Stimulated activated CD4-positive, alpha-beta T cell treated with anti-CD3 and anti-CD28 coated beads, TNF-alpha, amount 100 ng/mL, for 1 hour (primary cell): ENCODE measurements around the gene AXIN2.

ENCODE experiments used
- DNase-seq, 3 donors: peaks; one replicate each; pipeline ENCODE4 v3.0.0-alpha.2; 2020; ENCODE audit warnings: low read depth in 3 of 3, low spot score in 1 of 3

The AXIN2 gene

DNA sequence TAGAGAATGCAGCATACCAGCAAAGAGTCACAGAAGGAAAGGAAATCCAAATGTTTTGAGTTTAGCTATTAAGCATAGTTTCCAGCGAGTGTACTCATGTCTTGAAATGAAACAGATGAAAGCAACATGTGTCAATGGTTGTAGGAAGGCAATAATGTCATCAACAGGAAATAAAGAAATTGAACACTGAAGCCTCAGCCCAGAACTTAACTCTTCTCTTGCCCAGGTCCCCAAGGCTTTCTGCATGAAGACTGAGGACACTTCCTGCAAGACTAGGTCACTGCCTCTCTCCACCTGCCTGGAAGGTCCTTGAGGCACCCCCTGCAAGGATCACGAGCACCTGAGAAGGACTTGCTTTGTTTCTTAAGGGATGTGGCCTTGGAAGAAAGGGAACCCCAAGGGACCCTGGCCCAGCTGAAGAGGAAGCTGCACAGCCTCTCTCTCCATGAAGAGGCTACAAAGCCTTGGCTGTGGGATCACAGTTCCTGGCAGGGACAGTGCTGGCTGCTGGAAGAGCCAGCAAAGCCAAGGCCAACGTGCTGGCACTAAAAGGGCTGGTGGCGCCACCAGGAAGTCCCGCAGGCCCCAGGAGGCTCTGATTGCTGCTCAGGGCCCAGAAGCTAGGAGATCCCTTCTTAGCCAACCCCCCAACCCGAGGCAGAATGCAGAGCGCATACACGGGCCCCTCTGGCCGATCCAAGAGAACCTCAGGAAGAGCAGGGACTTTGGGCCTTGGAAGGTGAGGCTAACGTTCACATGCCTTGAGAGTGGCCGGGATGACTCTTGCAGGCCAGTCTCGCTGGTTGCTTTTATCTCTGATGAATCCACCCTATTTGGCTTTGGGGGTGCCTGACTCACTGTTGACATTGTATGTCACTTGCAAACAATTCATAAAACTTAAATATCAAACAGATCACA, 23.4 kb upstream of the AXIN2 start:
- no peak for DNase-seq

DNA sequence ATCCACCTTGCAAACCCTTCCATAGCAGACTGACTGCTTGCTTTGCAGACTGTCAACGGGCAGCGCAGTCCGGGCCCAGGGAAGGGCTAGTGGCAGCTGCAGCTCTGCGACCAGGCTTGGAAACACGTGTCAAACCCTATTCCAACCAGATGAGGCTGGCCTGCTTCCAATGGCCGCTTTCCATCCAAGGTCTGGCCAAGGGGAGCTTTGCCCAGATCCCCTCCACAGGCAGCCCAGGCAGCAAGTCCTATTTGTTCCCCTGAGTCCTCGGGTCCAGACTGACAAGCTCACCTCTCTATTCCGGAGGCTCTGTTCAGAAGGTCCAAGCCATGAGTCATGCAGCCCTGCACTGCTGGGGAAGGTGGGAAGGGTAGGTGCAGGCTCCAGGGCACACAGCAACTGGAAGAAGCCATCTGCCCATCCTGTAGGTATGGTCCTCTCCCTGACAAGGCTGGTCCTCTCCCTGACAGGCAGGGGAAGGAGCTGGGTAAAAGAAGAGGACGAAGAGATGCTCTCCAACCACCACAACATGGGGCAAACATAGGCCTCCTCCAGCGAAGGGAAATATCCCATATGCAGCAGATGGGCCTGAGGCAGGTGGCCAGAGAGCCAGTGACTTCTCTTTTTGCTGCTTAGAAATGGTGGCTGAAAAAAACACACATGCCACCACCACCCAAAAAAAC, 22.6 kb upstream of the AXIN2 start:
- no peak for DNase-seq

GRCh38 chr17:65576939-65577338, 15.5 kb upstream of the AXIN2 start:
- no peak for DNase-seq

DNA sequence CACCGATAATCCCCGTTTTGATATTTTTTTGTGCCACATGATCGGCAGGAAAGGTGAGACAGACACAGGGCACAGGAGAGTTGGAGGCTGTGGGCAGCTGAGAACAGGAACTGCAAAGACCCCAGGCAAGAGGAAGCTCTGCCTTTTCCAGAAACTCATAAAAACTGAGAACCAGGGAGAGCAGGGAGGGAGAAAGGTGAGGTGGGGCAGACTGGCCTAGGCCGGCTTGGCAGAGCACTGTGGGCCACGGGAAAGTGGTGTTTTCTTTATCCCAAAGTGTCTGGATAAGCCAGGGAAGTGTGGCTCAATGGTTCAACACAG, 11.8 kb upstream of the AXIN2 start:
- DNase-seq, result no peak

DNA sequence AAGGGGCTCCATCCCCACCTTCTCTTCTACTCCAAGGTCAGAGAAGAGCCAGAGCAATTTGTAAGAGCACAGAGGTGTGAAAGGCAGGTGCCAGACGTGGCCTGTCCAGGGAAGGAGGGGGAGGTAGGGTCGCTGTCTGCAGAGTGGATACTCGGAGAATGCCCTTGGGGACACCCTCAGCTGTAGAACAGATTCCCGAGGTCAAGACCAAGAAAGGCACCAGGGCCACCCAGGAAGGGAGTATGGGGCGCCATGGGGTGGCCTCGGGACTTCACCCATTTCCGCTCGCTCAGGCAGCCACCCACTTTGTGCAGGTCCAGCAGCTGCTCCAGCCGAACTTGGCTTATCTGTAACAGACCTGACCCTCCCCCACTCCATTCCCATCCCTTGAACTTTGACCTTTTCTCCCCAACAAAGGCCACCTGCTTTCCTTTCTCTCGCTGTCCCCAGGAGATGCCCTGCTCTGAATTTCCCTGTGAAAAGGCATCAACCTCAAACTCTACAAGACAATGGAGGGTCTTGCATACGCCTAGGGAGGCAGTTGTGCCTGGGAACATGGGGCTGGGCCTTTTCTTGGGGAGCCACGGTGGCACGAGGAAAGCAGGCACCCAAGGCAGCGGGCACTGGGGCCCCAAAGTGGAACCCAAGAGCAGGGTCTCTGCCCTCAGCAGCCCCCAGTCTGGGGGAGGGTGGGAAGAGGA, 11.3 kb upstream of the AXIN2 start:
- DNase-seq, result no peak

- no peak for DNase-seq
Measured at GRCh38 chr17:65572186-65572580, 10.7 kb upstream of the AXIN2 start.

GRCh38 chr17:65568918-65569317, 7.5 kb upstream of the AXIN2 start:
- no peak for DNase-seq

DNA sequence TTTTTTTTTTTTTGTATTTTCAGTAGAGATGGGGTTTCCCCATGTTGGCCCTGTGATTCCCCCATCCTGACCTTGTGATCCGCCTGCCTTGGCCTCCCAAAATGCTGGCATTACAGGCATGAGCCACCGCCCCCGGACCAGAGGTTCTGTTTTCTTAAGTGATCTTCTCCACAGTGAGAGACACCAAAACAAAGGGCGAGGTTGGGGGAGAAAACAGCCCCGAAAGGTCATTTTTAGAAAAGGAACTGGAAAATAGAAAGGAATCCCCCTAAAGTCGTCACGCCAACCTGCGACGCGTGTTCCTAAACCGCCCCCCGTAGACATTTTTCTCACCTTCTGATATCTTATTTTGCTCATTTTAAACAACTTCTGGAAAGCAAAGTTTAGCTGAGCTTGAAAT, 6.1 kb upstream of the AXIN2 start:
- DNase-seq, result no peak

DNA sequence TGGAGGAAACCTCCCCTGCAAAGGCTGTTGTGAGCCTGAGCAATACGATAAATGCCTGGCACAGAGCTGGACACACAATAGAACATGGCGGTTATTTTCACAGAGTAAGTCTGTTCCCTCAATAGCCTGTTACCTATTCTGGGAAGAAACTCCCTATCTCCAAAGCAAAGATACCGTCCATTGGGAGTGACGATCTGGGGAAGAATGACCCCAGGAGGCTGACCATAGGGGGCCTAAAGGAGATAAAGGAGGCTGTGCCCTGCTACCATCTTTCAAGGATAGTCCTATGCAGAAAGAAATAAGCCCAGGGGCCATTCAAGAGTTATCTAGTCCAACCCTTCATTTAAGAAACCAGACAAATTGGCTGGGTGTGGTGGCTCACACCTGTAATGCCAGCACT, 4.1 kb upstream of the AXIN2 start:
- DNase-seq, result no peak

GRCh38 chr17:65564793-65565192, 3.3 kb upstream of the AXIN2 start:
- no peak for DNase-seq

DNA sequence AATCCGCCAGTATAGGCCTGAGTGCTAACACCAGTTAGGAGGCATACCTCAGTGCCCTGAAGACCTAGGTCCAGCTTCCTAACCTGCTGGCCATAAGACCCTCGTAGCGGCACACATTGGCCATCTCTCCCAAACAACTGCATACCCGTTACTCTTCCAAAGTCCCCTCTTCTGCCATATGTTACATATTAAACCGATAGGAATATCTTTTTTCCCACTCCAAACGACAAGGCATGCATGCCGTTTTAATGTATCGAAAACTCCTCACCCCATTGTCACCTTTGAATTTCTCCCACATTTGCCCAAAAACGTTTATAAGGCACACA, 721 bp upstream of the AXIN2 start:
- no peak for DNase-seq

- DNase-seq, result peak; percentile 42 to 61 (median 42)
Measured at GRCh38 chr17:65560628-65561451, 608 bp downstream of the AXIN2 start.

GRCh38 chr17:65559804-65560627, 1.4 kb downstream of the AXIN2 start:
- no peak for DNase-seq

DNA sequence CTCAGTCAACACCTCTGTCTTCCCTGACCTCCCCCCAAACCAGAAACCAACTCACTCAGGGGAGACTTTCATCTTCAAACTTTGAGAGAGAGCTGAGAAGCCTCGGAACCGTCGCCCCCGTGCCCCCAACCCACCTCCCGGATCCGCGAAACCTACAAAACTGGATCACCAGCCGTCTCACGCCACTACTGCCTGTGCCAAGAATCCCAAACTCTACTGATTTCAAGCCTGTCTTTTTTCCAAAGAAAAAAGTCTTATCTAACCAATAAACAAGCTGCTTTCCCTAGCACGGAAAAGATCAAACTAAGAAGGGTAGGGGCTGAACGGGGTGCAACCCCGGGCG, 2.0 kb downstream of the AXIN2 start:
- DNase-seq, result no peak

DNA sequence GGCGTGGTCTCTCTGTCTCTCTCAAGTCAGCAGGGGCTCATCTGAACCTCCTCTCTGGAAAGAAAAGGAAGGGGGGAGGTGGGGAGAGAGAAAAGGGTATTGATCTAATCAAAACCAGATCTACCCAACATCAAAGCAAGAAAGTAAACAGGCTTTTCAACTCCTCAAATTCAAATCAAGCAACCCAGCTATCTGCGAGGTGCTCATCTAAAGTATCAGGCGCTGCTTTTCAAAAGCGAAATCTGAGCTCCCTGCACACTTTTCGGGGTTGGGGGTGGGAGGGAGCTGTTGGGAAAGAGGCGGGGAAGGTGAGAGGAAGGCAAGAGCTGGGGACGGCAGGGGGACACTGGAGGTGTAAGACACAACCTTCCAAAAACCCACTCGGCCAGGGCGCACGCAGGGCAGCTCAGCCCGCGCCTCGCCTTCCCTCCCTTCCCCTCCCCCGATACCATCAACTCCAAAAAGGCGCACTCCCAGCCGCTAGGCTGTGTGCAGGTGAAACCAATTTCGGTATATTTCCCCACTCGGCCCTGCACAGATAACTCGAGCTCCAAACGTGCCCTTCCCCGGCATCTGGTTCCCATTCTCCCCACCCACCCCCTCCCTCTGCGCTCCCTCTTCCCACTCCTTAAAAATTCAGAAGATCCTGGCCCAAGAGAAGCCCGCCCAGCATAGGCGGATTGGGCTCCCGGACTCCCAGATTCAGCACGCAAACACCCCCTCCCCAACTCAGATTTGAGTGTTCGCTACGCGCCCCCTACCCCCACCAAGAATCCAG, 2.6 kb downstream of the AXIN2 start:
- no peak for DNase-seq

- no peak for DNase-seq
Measured at GRCh38 chr17:65558311-65558682, 3.2 kb downstream of the AXIN2 start.

DNA sequence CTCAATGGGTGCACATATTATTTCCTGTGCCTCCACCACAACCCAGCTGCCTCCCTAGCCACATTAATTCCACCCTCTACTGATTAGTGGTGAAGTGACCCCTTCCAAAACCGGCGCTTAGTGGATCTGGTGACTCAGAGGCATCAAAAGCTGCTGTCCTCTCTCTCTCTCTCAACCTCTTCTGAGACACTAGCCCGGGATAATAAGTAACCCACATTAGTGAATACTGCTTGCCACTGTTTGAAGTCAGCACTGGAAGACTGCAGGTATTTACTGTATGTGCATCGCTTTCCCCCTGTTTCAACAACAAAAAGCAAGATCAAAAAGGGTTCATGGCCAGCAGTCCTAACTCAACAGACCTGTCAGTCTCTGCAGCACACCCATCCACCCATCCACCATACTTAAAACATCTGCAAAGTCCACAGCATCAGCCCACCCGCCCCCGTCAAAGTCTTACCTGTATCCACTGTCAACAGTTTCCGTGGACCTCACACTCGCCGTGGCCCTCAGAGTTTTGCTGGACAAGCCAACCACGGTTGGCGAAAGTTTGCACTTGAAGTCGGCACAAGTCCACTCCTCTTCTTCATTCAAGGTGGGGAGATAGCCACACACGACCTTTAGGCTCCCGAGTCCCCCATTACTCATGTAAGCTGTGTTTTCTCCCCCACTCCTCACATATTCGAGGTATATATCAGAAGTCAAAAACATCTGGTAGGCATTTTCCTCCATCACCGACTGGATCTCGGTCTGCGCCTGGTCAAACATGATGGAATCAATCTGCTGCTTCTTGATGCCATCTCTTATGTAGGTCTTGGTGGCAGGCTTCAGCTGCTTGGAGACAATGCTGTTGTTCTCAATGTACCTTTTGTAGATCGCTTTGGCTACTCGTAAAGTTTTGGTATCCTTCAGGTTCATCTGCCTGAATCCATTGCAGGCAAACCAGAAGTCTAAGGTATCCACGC, 3.8 kb downstream of the AXIN2 start:
- DNase-seq, result no peak

GRCh38 chr17:65556910-65557348, 4.5 kb downstream of the AXIN2 start:
- no peak for DNase-seq
